GM11168 (cell line): ENCODE results near the gene ZNF580.

ENCODE experiments used
- in situ Hi-C: fragments of 300-500 bp; cut with MboI; formaldehyde crosslinking; loops from one replicate; pipeline ENCODE4 v1.12.0; 2022; ENCODE audit warnings: low sequenced_read_pairs; ENCODE audit not compliant: unreplicated experiment

Gene ZNF580

GRCh38 chr19:55605637-55606470 lies 34.9 kb upstream of the ZNF580 start, which contains the start of gene ZNF865:
ZNF865 (plus strand) TSS chr19:55605647; CDS start chr19:55613619, 7,972 bp downstream.
- in situ Hi-C loops: no loop called here

- in situ Hi-C loops: no loop called here
Observed at GRCh38 chr19:55606471-55606787, 34.4 kb upstream of the ZNF580 start.

GRCh38 chr19:55606817-55607216 lies 34.0 kb upstream of the ZNF580 start:
- in situ Hi-C loops: no loop called here

- in situ Hi-C loops: no loop called here
Observed at GRCh38 chr19:55609326-55609725, 31.5 kb upstream of the ZNF580 start.

GRCh38 chr19:55611300-55611982 lies 29.4 kb upstream of the ZNF580 start:
- in situ Hi-C loops: no loop called here

- in situ Hi-C loops: no loop called here
Observed at GRCh38 chr19:55611983-55612645, 28.7 kb upstream of the ZNF580 start.

GRCh38 chr19:55613396-55613795 lies 27.4 kb upstream of the ZNF580 start:
- in situ Hi-C loops: no loop called here

- in situ Hi-C loops: no loop called here
Observed at GRCh38 chr19:55613930-55614710, 26.7 kb upstream of the ZNF580 start.

- in situ Hi-C loops: no loop called here
Observed at GRCh38 chr19:55614711-55615542, 25.9 kb upstream of the ZNF580 start.

GRCh38 chr19:55615543-55616394 lies 25.0 kb upstream of the ZNF580 start:
- in situ Hi-C loops: no loop called here

- in situ Hi-C loops: no loop called here
Observed at GRCh38 chr19:55616395-55616875, 24.4 kb upstream of the ZNF580 start.

- in situ Hi-C loops: no loop called here
Observed at GRCh38 chr19:55617426-55617825, 23.4 kb upstream of the ZNF580 start.

GRCh38 chr19:55618426-55618825 lies 22.4 kb upstream of the ZNF580 start:
- in situ Hi-C loops: no loop called here

GRCh38 chr19:55619286-55619685 lies 21.5 kb upstream of the ZNF580 start:
- in situ Hi-C loops: no loop called here

- in situ Hi-C loops: no loop called here
Observed at GRCh38 chr19:55620410-55621204, 20.2 kb upstream of the ZNF580 start.

- in situ Hi-C loops: no loop called here
Observed at GRCh38 chr19:55621205-55621672, 19.6 kb upstream of the ZNF580 start.

- in situ Hi-C loops: no loop called here
Observed at GRCh38 chr19:55621673-55622231, 19.1 kb upstream of the ZNF580 start.
